HUES48 (cell line): ENCODE measurements around the gene WDR54.

Experiments
- H3K27ac ChIP-seq: one replicate; pipeline ENCODE4 v1.7.0; 2013; ENCODE audit warnings: low read depth, low read length, inconsistent platforms
- H3K27me3 ChIP-seq: 2 replicates; pipeline ENCODE4 v1.6.1; 2013; ENCODE audit warnings: mild to moderate bottlenecking, low read length; ENCODE audit not compliant: control insufficient read depth, insufficient read depth
- H3K36me3 ChIP-seq: 2 replicates; pipeline ENCODE4 v1.6.1; 2013; ENCODE audit warnings: low read length; ENCODE audit not compliant: control insufficient read depth, insufficient read depth
- H3K4me1 ChIP-seq: 2 replicates; pipeline ENCODE4 v1.6.1; 2013; ENCODE audit warnings: mild to moderate bottlenecking, low read length; ENCODE audit not compliant: control insufficient read depth, insufficient read depth
- H3K4me3 ChIP-seq: 2 replicates; pipeline ENCODE4 v1.5.1; 2013; ENCODE audit warnings: mild to moderate bottlenecking, low read depth, low read length
- H3K9ac ChIP-seq: 2 replicates; pipeline ENCODE4 v1.6.1; 2013; ENCODE audit warnings: mild to moderate bottlenecking, low read depth, low read length, moderate library complexity
- H3K9me3 ChIP-seq: 2 replicates; pipeline ENCODE4 v1.6.1; 2013; ENCODE audit warnings: low read length; ENCODE audit not compliant: control insufficient read depth, insufficient read depth

Gene WDR54, protein sequence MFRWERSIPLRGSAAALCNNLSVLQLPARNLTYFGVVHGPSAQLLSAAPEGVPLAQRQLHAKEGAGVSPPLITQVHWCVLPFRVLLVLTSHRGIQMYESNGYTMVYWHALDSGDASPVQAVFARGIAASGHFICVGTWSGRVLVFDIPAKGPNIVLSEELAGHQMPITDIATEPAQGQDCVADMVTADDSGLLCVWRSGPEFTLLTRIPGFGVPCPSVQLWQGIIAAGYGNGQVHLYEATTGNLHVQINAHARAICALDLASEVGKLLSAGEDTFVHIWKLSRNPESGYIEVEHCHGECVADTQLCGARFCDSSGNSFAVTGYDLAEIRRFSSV

DNA sequence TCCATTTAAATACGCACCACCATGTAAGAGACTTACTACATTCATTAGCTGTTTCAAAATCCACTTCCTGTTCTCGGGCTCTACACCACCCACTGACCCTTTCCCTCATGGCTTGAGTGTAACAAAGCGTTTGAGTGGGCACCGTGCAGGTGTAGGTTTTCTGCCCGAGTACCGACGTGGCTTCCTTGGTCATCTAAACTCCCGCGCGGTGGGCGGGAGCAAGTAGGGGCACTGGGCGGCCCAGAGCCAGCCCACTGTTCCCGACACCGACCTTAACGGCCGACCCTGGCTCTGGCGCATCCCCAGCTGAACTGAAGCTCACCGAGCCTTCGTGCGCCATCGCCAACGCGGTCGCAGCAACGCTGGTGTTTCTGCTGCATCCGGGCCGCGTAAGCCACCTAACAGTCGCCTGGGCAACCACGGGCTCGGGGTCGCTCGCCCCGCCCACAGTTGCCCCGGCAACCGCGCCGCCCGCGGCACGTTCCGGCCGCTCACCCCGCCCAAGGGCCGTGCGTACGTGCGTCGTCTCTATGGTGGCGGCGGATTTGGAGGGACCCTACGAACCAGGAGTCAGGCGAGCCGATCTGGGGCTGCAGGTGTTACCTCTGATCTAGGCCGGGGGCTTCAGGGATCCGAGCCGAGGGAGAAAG, at the start of gene WDR54, which contains the start of gene C2orf81:
WDR54 (plus strand) TSS at position 510 of the 650 bp plus-strand sequence. CDS start 424 bp downstream, outside the sequence.
C2orf81 (minus strand) TSS at position 399 of the 650 bp plus-strand sequence; CDS start at position 340, 59 bp downstream.
- no peaks in the 10 kb centered on the region for H3K9me3 ChIP-seq
- H3K27ac ChIP-seq, result peak within 1 kb of the TSS; percentile 75
- no peaks in the 10 kb centered on the region for H3K4me1 ChIP-seq
- H3K4me3 ChIP-seq, result peak within 1 kb of the TSS; percentile 82
- peaks cover 18% of the 10 kb centered on the region for H3K36me3 ChIP-seq
- H3K27me3 ChIP-seq, result peaks cover 9% of the 10 kb centered on the region; the same call in 1 of the 2 replicates
- peak within 1 kb of the TSS; percentile 67 for H3K9ac ChIP-seq

DNA sequence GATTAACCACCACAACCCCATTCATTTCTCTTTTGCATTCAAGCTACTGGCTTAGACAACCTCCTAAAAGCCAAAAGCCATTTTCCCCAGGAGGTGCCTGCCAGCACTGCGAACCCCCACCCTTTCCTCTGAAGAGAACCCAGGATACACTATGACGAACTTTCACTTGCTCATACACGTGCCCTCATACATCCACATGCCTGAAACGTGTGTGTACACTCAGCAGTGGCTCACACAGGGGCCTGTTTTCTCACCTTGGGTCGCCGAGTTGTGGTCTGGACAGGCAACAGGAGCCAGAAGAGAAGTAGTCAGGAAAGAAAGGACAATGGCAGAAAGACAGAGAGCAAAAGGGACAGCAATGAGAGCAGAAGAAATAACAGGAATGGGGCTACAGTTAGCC, 48.9 kb upstream of the WDR54 start:
- Histone ChIP-seq H3K9me3 (no peaks in the 10 kb centered on the region), H3K4me1 (peaks cover 18% of the 10 kb centered on the region), H3K27me3 (no peaks in the 10 kb centered on the region), H3K9ac (no peak overlapping the region), H3K27ac (no peak overlapping the region), H3K36me3 (peaks cover 61% of the 10 kb centered on the region), H3K4me3 (no peak overlapping the region)

DNA sequence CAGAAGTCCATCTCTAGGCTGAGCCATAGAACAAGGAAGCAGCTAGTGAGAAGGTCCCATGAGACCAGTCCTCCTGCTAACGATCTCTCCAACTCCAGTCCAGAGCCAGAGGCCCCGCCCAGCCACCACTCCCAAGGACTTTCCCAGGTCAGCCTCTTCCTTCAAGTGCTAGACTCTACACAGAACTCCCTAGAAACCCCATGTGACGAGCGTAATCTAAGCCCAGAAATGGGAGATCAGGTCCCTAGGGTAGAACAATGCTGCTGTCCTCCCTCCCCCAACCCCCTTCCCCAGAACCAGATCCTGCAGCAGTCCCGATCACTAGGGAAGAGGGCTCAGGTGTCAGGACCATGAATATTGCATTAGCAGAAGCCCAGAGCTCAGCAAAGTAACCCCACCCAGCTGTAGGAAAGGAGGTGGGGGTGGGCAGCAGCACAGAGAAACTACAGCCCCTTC, 48.3 kb upstream of the WDR54 start:
- Histone ChIP-seq H3K27ac (no peak overlapping the region), H3K4me1 (peaks cover 18% of the 10 kb centered on the region), H3K9me3 (no peaks in the 10 kb centered on the region), H3K9ac (no peak overlapping the region), H3K27me3 (no peaks in the 10 kb centered on the region), H3K36me3 (peaks cover 59% of the 10 kb centered on the region), H3K4me3 (0 out of 2 replicates have a peak overlapping the region, but pooled peaks have one; percentile 10)

DNA sequence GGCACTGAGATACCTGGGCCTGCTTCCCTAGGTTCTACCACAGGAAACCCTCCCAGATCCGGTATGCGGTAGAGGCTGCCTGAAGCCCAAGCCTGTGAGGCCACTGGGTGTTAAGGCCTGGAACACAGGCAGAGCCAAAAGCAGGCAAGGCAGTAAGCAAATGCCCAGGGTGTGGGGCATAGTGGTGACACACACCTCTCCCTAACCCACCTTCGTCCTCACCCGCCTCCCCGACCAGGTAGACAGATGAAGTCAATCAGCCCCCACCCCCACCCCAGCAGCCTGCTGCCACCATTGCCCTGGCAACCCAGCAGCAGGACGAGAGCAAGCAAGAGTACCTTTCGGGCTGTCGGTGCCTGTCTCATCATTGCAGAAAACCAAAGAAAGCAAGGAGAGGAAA, 47.5 kb upstream of the WDR54 start:
- peak overlapping the region; percentile 3 for H3K27ac ChIP-seq
- H3K36me3 ChIP-seq, result peaks cover 51% of the 10 kb centered on the region
- H3K9me3 ChIP-seq, result no peaks in the 10 kb centered on the region
- peak overlapping the region; percentile 63 for H3K4me3 ChIP-seq
- peak overlapping the region; percentile 13; the same call in 1 of the 2 replicates for H3K9ac ChIP-seq
- no peaks in the 10 kb centered on the region for H3K27me3 ChIP-seq
- peaks cover 18% of the 10 kb centered on the region for H3K4me1 ChIP-seq

DNA sequence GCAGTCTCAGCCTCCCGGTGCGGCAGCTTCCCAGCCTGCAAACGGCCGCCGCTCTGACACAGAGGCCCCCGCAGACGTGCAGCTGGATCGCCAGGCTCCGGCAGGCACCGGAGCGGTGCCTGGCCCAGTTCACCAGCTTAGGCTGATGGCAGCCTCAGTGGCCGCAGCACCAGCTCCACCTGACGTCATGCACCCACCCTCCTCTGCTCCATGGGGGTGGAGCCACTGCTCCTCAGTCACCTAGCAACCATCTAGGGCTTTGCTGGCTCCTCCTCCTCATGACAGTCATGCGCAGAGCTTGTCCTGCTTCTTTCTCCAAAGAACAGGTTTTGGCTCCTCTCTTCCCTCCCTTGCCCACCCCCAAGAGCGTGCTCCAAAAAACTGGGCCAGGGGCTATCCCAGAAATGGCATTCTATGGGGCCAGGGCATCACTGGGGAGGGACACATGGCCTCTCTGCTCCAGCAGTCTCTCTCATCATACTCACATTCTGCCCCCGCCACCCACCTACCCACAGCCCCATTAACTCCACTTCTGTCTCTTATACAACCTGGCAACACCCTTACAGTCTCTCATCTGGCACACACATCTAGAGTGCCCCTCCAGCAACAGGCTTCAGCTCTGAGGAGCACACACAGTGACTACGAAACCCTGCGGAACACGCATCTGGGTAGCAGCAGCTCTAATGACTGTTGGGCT, 46.9 kb upstream of the WDR54 start:
- Histone ChIP-seq H3K27ac (peak overlapping the region; percentile 21), H3K4me1 (peaks cover 24% of the 10 kb centered on the region), H3K27me3 (no peaks in the 10 kb centered on the region), H3K36me3 (peaks cover 45% of the 10 kb centered on the region), H3K9ac (peak overlapping the region; percentile 13; the same call in 1 of the 2 replicates), H3K9me3 (no peaks in the 10 kb centered on the region), H3K4me3 (peak overlapping the region; percentile 63)

DNA sequence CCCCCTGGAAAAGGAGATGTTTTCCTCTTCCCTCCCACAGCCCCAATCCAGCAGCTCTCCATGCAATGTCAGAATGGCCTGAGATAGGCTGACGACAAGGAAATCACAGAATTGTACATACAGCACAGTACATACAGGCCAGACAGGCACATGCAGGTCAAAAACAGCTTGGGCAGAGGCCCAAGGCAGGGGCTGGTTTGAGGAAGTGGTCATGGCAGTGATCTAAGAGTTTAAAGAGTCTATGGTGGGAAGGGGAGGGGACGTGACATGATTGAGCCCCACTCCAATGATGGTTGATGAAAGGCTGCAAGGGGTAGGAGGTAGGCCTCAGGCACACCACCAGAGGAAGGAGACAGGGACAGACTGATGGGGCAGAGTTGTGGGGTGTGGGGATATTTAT, 45.7 kb upstream of the WDR54 start:
- H3K4me3 ChIP-seq, result no peak overlapping the region
- H3K36me3 ChIP-seq, result peaks cover 33% of the 10 kb centered on the region
- H3K27ac ChIP-seq, result no peak overlapping the region
- H3K9me3 ChIP-seq, result no peaks in the 10 kb centered on the region
- H3K27me3 ChIP-seq, result no peaks in the 10 kb centered on the region
- peaks cover 34% of the 10 kb centered on the region for H3K4me1 ChIP-seq
- no peak overlapping the region for H3K9ac ChIP-seq

DNA sequence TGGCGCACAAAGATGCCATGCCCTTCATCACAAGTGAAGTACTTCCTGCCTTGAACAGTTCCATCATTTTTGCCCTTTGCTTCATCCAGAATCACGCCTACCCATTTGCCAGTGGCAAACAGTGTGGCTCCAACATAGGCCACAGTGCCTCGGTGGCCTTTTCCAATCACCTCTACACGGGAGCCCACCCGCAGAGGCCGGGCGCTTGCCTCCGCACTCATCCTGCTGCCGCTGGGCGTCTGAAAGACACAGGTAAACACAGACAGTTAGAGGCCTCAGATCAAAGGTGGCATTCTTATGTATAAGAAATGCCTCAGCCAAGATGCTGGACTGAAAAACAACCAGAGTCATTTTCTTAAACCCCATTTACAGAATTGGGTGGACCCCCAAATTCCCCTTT, 43.5 kb upstream of the WDR54 start:
- Histone ChIP-seq H3K36me3 (peaks cover 24% of the 10 kb centered on the region), H3K4me3 (no peak overlapping the region), H3K27me3 (no peaks in the 10 kb centered on the region), H3K9me3 (no peaks in the 10 kb centered on the region), H3K9ac (no peak overlapping the region), H3K4me1 (peaks cover 33% of the 10 kb centered on the region), H3K27ac (no peak overlapping the region)

DNA sequence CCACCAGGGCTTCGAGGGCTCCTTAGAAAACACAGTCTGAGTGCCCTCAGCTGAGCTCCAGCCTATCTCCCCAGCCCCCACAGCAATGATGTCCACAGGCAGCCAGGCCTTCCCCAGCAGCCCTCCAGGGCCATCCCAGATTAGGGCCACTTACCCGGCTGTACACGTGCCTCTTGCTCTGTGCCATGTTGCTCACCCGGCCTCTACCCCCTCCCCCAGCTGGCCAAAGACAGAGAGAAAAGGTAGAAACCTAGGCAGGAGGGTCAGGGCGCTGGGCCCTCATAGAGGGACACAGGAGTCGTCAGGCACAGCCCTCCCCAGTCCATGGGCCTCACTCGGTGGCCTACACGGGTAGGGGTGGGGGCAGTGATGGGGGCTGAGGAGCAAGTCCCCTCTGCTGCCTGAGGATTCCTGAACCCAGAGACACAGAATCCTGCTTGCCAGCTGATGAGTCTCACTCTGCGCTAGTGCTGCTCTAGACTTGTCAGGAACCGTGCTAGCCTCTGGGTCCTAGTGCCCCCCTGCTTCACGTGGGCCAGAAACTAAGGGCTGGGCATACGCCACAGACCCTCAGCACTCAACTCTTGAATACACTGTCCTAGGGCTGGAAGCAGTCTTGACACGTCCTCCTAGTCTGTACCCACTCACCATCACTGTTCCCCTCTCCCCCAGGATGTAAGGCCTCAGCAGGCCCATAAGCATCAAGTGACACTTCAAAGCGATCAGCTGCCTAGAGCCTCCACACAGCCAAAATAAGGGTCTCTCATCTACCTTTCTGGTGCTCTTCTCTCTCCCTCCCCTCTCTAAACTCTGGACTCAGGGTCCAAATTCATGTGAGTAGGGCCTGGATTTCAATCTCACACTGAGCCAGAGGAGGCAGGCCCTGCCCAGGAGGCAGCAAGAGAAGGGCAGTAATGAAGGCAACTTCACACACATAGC, 41.4 kb upstream of the WDR54 start, which contains the start of gene DCTN1:
DCTN1 (minus strand) TSS at position 461 of the 939 bp plus-strand sequence; CDS start at position 187, 274 bp downstream.
- peak within 1 kb of the TSS; percentile 62 for H3K27ac ChIP-seq
- peak within 1 kb of the TSS; percentile 36; the same call in 1 of the 2 replicates for H3K4me3 ChIP-seq
- no peak within 1 kb of the TSS for H3K9ac ChIP-seq
- peaks cover 15% of the 10 kb centered on the region for H3K4me1 ChIP-seq
- peaks cover 41% of the 10 kb centered on the region for H3K36me3 ChIP-seq
- H3K9me3 ChIP-seq, result no peaks in the 10 kb centered on the region
- H3K27me3 ChIP-seq, result no peaks in the 10 kb centered on the region

DNA sequence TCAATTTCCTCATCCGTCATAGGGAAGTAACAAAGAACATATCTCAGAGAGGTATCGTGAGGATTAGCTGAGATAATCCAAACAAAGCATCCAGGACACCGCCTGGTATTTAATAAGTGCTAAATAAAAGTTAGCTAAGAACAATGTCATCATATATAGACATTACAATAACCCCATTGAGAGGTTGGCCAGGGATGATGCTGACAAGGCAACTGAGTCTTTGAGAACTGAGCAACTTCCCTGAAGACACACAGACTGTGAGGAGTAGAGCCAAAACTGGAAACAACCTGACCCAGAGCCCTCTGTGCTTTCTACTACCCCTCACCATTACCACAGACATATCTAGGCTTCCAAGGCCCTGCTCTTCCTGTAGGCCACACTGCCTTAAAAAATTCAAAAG, 39.8 kb upstream of the WDR54 start:
- Histone ChIP-seq H3K27ac (no peak overlapping the region), H3K9me3 (no peaks in the 10 kb centered on the region), H3K9ac (no peak overlapping the region), H3K27me3 (no peaks in the 10 kb centered on the region), H3K36me3 (peaks cover 41% of the 10 kb centered on the region), H3K4me1 (peaks cover 15% of the 10 kb centered on the region), H3K4me3 (no peak overlapping the region)

DNA sequence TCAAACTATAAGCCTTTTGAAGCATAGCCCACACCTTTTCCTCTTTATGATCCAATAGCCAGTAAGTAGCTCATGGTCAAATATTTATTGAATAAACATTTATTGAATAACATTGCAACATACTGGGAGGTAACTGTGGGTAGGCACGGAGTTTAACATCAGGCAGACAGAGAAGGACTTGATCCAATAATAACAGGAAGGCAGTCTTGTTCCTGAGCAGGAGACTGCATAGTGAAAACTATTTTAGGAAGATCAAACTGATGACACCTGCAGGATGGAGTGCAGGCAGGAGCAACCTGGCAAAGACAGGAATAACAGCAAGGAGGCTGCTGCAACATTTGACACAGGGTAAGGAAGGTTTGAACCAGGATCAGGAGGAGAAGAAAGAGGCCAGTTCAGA, 38.3 kb upstream of the WDR54 start:
- peaks cover 15% of the 10 kb centered on the region for H3K4me1 ChIP-seq
- no peaks in the 10 kb centered on the region for H3K9me3 ChIP-seq
- H3K27me3 ChIP-seq, result no peaks in the 10 kb centered on the region
- H3K4me3 ChIP-seq, result no peak overlapping the region
- H3K36me3 ChIP-seq, result peaks cover 28% of the 10 kb centered on the region
- no peak overlapping the region for H3K9ac ChIP-seq
- H3K27ac ChIP-seq, result no peak overlapping the region
